NT2/D1 (cell line): ENCODE measurements around the gene CACNA2D4.

Experiments
- SUZ12 ChIP-seq: IDR thresholded peaks from 2 replicates; pipeline ENCODE4 v1.6.1; 2011; ENCODE audit not compliant: insufficient read length, insufficient read depth; ENCODE audit errors: extremely low read depth
- YY1 ChIP-seq: IDR thresholded peaks from 2 replicates; pipeline ENCODE4 v1.6.1; 2011; ENCODE audit not compliant: insufficient read length, insufficient read depth
- ZNF274 ChIP-seq: IDR thresholded peaks from 2 replicates; pipeline ENCODE4 v1.6.1; 2011; ENCODE audit warnings: mild to moderate bottlenecking, low read depth, low read length

DNA sequence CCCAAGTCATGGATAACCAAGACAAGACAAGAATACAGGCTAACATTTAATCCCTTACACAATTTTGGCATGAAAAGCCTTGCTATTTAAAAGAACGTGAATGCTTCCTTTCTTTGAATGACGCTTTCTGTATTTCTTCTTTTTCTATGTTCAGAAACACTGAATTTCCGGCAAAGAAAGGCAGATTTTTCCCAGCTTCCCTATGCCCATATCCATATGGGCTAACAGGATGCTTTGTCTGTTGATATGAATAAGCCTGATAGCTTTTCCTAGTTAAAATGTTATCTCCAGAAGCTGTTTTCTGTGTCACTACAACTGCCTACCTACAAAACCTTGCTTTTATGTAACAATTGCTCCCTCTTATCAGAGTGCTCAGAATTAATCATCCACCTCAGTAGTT, 38.3 kb upstream of the CACNA2D4 start:
- TF ChIP-seq YY1 (no peak), SUZ12 (no peak), ZNF274 (no peak)
